HepG2 (cell line): ENCODE measurements around the gene SLC13A5. TPM values are rescaled to one million over a fixed set of nuclear protein-coding genes. Genes with fewer than 3 reads are reported as not detected.

Experiments used
- ATAC-seq: fragments of 200-7000 bp; cut with Tn5 transposase; 3 replicates; pipeline ENCODE4 v1.9.1; 2020; ENCODE audit warnings: mild to moderate bottlenecking, moderate library complexity
- BruUV-seq: library from RNA; stranded (reverse); fragments of 400-500 nt; replicated peaks from 2 replicates; lab custom pipeline; 2021; lab: Mats Ljungman, UMichigan
- CTCF ChIA-PET: fragments of 300-600 bp; formaldehyde crosslinking; extraction: SDS; loops from one replicate; lab custom pipeline; 2021; ENCODE audit warnings: low total read pairs, inconsistent platforms, low intra/inter-chr PET ratio; lab: Yijun Ruan, JAX
- POLR2A ChIA-PET: fragments of 350-600 bp; sonication (Branson Sonifier 250); formaldehyde crosslinking; loops from one replicate; lab custom pipeline; 2020; ENCODE audit warnings: antibody characterized with exemption, inconsistent platforms; lab: Yijun Ruan, JAX
- DNase-seq: peaks from one replicate; pipeline ENCODE4 v3.0.0-alpha.2; 2015; ENCODE audit warnings: low spot score
- FAIRE-seq: peaks from 3 replicates; lab custom pipeline; 2011; peaks lifted over from hg19 to GRCh38; lab: Jason Lieb, UNC
- H2AFZ ChIP-seq: one replicate; pipeline ENCODE4 v1.6.1; 2011; ENCODE audit warnings: low read length, inconsistent platforms
- H3K27ac ChIP-seq: fragments of 300-600 bp; 3 replicates; pipeline ENCODE4 v1.8.0; 2011; ENCODE audit warnings: mixed run types, mild to moderate bottlenecking, mixed read lengths, low read length, inconsistent platforms; ENCODE audit not compliant: insufficient read depth; ENCODE audit errors: extremely low read length
- H3K27me3 ChIP-seq, 2 experiments: fragments of 200-600 bp in 1 of 2; 2 replicates in 1 of 2; 3 replicates in 1 of 2; pipeline versions ENCODE4 v1.6.0 to v1.8.0; 2011; ENCODE audit warnings: low read length in 2 of 2, mild to moderate bottlenecking in 2 of 2, moderate library complexity in 2 of 2, inconsistent platforms in 1 of 2; ENCODE audit not compliant: insufficient read depth in 2 of 2, control insufficient read depth in 1 of 2
- H3K36me3 ChIP-seq, 2 experiments: fragments of 200-600 bp in 1 of 2; replicated peaks in 1 of 2; 2 replicates in 1 of 2; 3 replicates in 1 of 2; pipeline versions ENCODE4 v1.5.1 to v1.8.0; 2011; ENCODE audit warnings: low read length in 2 of 2, inconsistent platforms in 1 of 2; ENCODE audit not compliant: insufficient read depth in 2 of 2, control insufficient read depth in 1 of 2
- H3K4me1 ChIP-seq: 2 replicates; pipeline ENCODE4 v1.5.1; 2012; ENCODE audit warnings: low read length, inconsistent platforms; ENCODE audit not compliant: insufficient read depth
- H3K4me2 ChIP-seq: 2 replicates; pipeline ENCODE4 v1.6.0; 2011; ENCODE audit warnings: low read depth, low read length, inconsistent platforms
- H3K4me3 ChIP-seq, 3 experiments: fragments of 200-600 bp in 1 of 3; sonication (generic), shearing (Covaris generic) in 1 of 3; replicated peaks in 1 of 3; 2 replicates each; pipeline ENCODE4 v1.5.1; 2011 to 2016; ENCODE audit warnings: low read length in 3 of 3, inconsistent platforms in 2 of 3, low read depth in 2 of 3, mild to moderate bottlenecking in 2 of 3, control low read depth in 1 of 3, mixed read lengths in 1 of 3; ENCODE audit not compliant: insufficient read depth in 1 of 3
- H3K79me2 ChIP-seq: one replicate; pipeline ENCODE4 v1.6.1; 2011; ENCODE audit warnings: low read length, inconsistent platforms; ENCODE audit not compliant: insufficient read depth
- H3K9ac ChIP-seq: 2 replicates; pipeline ENCODE4 v1.6.0; 2011; ENCODE audit warnings: mild to moderate bottlenecking, low read depth, low read length, inconsistent platforms; ENCODE audit not compliant: insufficient read depth
- H3K9me3 ChIP-seq: 2 replicates; pipeline ENCODE4 v1.5.1; 2012; ENCODE audit warnings: mild to moderate bottlenecking, low read length
- H4K20me1 ChIP-seq: 2 replicates; pipeline ENCODE4 v1.6.0; 2011; ENCODE audit warnings: inconsistent platforms, mild to moderate bottlenecking, low read length, moderate library complexity; ENCODE audit not compliant: insufficient read depth
- ARID4A ChIP-seq: sonication (generic); formaldehyde crosslinking; IDR thresholded peaks from 2 replicates; pipeline ENCODE4 v1.5.0; 2020; ENCODE audit warnings: mild to moderate bottlenecking, missing genetic modification reagents, borderline replicate concordance
- SNAPC4 ChIP-seq: sonication (generic); formaldehyde crosslinking; IDR thresholded peaks from 2 replicates; pipeline ENCODE4 v1.4.0; 2020; ENCODE audit warnings: mild to moderate bottlenecking, missing genetic modification reagents
- UBTF ChIP-seq: sonication (generic); formaldehyde crosslinking; IDR thresholded peaks from 2 replicates; pipeline ENCODE4 v1.4.0; 2020; ENCODE audit warnings: mild to moderate bottlenecking, missing genetic modification reagents
- WGBS: methylation state at CpG from one replicate; pipeline ENCODE4 v1.1.6; 2017; ENCODE audit warnings: low lambda C conversion rate; 5-methylcytosine and 5-hydroxymethylcytosine counted together
- in situ Hi-C: cut with HindIII; loops from 2 replicates; pipeline ENCODE4 v1.10.0; 2017; ENCODE audit warnings: low pct_unique_long_range_greater_than_20kb; ENCODE audit not compliant: extremely low pct_ligation_motif_present
- intact Hi-C: fragments of 100-400 bp; cut with micrococcal nuclease; formaldehyde crosslinking; loops from one replicate; pipeline ENCODE4 v1.10.0; 2022; ENCODE audit not compliant: unreplicated experiment
- polyA plus RNA-seq, 8 experiments: library from polyadenylated mRNA; depleted of rRNA in 3 of 8; stranded (reverse) in 7 of 8; unstranded in 1 of 8; fragments of >200 nt; fragmentation: Illumina TruSeq in 4 of 8; extraction: Trizol in 4 of 8; gene quantifications; 2 replicates each; pipeline versions ENCODE4 v1.2.1 to v1.2.3, GENCODE V29; 2011 to 2016; ENCODE audit warnings: low read depth in 4 of 8, missing spikeins in 1 of 8, mixed read lengths in 1 of 8; ENCODE audit not compliant: insufficient read depth in 1 of 8
- total RNA-seq, 5 experiments: library from RNA; depleted of rRNA; stranded (reverse); fragments of >200 nt; fragmentation: Illumina TruSeq; extraction: Trizol; gene quantifications; 2 replicates each; pipeline ENCODE4 v1.2.3, GENCODE V29; 2016; ENCODE audit warnings: low read depth in 1 of 5

SLC13A5 gene
- total and polyA plus RNA-seq, 2 of the 13 experiments (the other 11 are each of a cell fraction or from before 2014, with no cell fraction given), result 42.8 to 310 TPM

DNA sequence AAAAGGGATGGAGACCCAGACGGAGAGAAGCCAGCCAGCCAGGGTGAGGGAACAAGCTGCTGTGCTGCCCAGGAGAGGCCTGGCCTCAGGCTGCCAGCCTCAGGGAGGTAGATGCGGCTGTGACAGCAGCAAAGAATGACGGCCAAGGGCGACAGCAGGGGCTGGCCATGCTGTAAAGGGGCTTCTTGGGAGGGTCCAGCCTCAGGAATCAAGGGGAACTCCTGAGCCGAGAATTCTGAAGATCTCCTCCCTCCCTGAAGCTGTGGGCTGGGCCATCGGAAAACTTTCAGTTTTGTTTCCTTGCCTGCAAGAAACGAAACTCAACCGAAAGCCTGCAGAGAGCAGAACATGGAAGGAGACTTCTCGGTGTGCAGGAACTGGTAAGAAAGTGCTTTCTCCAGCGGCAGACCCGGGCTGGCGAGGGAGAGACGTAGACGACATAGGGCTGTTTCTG is 42.6 kb upstream of the SLC13A5 start, which contains the start of gene XAF1 (continued):
- no peak for TF ChIP-seq SNAPC4 (CRISPR knock-in tag)

- H3K4me3 ChIP-seq, result peak overlapping the region; percentile 38 to 60 (median 59); a peak in 5 of 6 replicates
- peak overlapping the region; percentile 65 for H2AFZ ChIP-seq
- POLR2A ChIA-PET, result interaction anchor here (0.8 to 1.6 kb wide), 6 partner anchors 9 to 281 kb away, joined by 3 to 6 read pairs (median 3); partner anchors contain the start of genes SLC13A5 and SLC16A13
- H3K79me2 ChIP-seq, result no peaks in the 10 kb centered on the region
- no peaks in the 10 kb centered on the region for H3K27me3 ChIP-seq
- no TSS peak for BruUV-seq
- CTCF ChIA-PET, result no interaction called here
- no peak overlapping the region for H3K27ac ChIP-seq
- peaks cover 48% of the 10 kb centered on the region for H3K4me1 ChIP-seq
- H3K9ac ChIP-seq, result peak overlapping the region; percentile 61
- H3K4me2 ChIP-seq, result peak overlapping the region; percentile 76
- ATAC-seq (no peak), FAIRE-seq (no peak), DNase-seq (no peak)
- H4K20me1 ChIP-seq, result no peaks in the 10 kb centered on the region
- WGBS, result 59% methylated on average over 5 of the region's 5 CpGs
- no peaks in the 10 kb centered on the region for H3K36me3 ChIP-seq
- no peaks in the 10 kb centered on the region for H3K9me3 ChIP-seq
- intact Hi-C loops (no loop called here), in situ Hi-C loops (no loop called here)
- TF ChIP-seq ARID4A (no peak), UBTF (CRISPR knock-in tag) (peak; percentile 8; the same call in 1 of the 2 replicates)
Measured at GRCh38 chr17:6755281-6755680, 42.1 kb upstream of the SLC13A5 start.
